Jurkat, Clone E6-1 (cell line): Measurements from ENCODE around the gene TTLL3.

ENCODE experiments used
- DNase-seq: peaks from one replicate; pipeline ENCODE4 v3.0.0-alpha.2; 2011; ENCODE audit warnings: low read depth, low spot score
- H3K4me3 ChIP-seq: 2 replicates; pipeline ENCODE4 v1.5.1; 2011; ENCODE audit warnings: mild to moderate bottlenecking, low read length, control low read depth, moderate library complexity

Gene TTLL3

DNA sequence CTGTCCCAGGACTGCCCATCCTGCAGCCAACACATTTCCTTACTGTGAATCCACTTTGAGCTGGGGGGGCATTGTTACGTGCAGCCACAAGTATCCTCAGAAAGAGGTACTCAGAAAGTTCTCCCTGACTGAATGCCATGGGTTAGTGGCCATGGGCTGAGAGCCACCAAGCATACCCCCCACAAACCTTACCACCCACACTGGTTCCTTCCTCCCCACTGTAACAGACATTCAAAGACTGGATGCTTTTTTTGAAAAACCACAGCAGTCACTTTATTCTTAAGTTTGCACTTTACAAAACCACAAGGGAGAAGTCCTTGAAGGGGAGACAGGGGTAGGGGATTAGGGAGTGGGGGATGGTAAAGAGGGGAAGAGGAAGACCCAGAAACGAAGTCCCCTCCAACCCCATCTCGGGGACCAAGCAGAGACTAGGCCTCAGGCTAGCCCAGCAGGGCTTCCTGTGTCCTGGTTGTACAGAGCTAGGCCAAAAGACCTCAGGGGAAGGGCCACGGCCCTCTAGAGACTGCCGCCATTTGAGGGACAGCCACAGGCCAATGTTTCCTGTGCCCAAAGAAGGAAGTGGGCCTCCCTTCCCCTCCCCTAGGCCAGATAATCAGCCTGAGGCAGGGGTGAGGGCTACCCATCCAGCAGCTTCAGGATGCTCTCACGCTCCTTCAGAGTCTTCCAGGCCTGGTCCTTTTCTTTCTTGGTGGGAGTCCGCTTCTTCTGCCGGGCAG lies 30.2 kb upstream of the TTLL3 start:
- H3K4me3 ChIP-seq, result peak overlapping the region; percentile 15
- DNase-seq, result peak; percentile 95

DNA sequence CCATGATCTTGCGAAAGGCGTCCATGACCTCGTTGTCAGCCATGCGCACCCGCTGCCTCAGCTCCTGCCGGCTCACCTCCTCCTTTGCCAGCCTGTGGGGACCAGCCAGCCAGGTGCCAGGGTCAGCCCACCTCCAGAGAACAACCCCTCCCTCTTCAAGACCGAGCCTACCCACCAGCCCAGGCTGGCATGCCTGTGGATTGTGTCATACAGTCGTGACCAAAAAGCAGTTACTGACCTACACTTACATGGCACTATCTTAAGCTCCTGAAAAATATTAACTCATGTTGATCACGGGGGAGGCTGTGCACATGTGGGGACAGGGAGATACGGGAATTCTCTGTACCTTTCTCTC lies 29.6 kb upstream of the TTLL3 start:
- DNase-seq, result no peak
- H3K4me3 ChIP-seq, result peak overlapping the region; percentile 15; the same call in 1 of the 2 replicates

DNA sequence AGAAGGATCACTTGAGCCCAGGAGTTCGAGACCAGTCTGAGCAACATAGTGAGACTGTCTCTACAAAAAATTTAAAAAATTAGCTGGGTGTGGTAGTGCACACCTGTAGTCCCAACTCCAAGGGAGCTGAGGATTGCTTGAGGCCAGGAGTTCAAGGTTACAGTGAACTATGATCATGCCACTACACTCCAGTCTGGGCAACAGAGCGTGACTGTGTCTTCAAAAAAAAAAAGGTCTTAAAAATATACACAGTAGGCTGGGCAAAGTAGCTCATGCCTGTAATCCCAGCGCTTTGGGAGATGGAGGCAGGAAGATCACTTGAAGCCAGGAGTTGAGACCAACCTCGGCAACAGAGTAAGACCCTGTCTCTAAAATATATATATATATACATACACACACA lies 29.2 kb upstream of the TTLL3 start:
- no peak overlapping the region for H3K4me3 ChIP-seq
- DNase-seq, result no peak

DNA sequence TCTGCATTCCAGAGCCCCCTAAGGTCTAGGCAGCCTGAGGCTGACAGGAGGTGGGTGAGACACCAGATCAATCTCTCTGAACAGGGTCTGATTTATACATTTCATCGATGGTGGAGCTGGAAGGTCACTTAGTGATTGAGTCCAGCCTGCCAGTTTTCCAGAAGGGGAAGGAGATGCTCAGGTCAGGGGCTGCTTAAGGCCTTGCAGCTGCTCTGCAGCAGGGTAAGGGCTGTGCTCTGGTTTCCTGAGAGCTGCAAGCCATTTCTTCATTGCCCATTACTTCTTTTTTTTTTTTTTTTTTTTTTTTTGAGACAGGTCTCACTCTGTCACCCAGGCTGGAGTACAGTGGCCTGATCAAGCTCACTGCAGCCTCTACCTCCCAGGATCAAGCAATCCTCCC lies 28.5 kb upstream of the TTLL3 start:
- DNase-seq, result no peak
- H3K4me3 ChIP-seq, result no peak overlapping the region

DNA sequence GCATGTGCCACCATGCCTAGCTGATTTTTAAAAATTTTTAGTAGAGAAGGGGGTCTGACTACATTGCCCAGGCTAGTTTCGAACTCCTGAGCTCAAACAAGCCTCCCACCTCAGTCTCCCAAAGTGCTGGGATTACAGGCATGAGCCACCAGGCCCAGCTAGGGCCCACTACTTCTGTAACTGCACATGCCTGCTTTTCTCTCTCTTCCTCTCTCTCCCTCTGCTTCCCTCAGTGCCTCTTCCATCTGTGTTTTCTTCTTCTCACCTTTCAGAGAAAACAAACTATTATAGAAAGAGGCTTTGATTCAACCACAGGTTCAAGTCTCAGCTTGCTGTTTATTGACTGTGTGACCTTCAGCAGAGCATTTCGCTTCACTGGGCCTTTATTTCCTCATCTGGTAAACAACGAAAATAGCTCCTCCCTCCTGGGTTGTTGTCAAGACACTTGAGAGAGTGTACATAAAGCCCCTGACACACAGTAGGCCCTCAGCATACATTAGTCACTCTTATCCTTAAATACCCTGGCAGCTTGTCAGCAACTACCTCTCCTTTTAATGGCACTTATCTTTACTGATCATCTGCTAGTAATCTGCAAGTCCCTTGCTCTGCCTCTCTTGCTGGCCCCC lies 28.0 kb upstream of the TTLL3 start:
- DNase-seq, result no peak
- H3K4me3 ChIP-seq, result no peak overlapping the region

DNA sequence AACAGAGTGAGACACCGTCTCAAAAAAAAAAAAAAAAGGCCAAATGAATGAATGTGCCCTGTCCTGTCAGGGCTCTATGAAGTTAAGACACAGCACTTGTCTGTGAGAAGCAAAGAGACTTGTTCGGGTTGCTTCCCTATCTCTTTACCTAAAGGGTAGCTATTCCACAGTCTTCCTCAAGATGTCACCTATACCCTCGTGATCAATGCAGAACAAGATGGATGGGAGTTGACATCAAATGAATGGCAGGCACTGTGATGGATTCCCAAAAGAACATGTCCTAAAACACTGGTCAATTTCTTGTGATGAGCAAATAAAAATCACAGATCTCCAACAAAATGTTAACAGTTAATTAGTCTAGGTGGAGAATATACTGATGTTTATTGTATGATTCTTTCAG lies 27.3 kb upstream of the TTLL3 start:
- peak; percentile 35 for DNase-seq
- no peak overlapping the region for H3K4me3 ChIP-seq

DNA sequence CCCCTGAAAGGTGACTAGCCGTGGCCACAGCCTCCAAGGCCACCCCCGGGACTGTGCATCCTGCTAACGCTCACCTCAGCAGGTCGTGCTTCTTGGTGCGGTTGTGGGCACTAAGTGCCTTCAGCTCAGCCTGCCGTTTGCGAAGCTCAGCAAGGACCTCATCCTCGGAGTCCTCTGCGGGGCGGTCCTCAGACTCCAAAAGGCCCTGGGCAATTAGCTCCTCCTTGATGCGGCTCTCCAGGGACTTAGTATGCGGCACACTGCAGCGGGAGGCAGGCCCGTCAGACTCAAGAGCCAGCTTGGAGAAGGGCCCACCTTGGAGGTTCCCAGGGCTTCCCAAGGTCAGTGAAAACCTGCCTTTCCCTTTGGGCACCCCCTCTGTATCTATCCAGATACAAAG lies 26.1 kb upstream of the TTLL3 start:
- no peak overlapping the region for H3K4me3 ChIP-seq
- no peak for DNase-seq

DNA sequence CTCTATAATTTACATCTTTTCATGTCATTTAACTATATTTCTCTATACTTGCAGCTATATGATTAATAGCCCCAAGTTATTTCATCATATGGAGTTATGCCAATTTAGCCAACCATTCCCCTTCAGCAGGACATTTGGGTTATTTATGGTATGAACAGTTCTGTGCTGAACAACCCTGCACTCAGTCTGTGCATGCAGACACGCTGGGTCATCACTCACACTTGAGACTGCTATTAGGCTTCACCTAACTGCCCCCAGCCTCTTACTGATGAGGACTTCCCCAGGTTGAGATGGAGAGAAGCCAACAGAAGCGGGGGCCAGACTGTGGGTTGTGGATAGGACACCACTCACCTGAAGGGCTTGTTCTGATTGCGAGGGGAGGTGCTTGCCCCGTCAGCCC lies 25.1 kb upstream of the TTLL3 start:
- DNase-seq, result no peak
- no peak overlapping the region for H3K4me3 ChIP-seq

DNA sequence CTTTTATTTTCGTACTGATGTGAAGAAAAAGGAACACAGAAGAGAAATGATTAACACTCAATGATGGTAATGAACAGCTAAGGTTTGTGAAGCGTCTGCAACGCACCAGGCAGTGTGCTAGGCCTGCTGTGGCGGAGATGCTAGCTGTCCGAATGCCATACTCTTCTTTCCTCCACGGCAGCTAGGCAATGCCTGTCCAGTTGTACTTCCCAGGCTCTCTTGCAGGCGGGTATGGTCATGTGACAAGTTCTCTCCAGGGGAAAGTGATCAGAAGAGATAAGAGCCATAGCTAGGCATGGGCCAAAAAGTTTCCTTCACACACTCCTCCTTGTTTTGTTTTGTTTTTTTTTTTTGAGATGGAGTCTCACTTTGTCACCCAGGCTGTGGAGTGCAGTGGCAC lies 24.5 kb upstream of the TTLL3 start:
- no peak overlapping the region for H3K4me3 ChIP-seq
- no peak for DNase-seq

DNA sequence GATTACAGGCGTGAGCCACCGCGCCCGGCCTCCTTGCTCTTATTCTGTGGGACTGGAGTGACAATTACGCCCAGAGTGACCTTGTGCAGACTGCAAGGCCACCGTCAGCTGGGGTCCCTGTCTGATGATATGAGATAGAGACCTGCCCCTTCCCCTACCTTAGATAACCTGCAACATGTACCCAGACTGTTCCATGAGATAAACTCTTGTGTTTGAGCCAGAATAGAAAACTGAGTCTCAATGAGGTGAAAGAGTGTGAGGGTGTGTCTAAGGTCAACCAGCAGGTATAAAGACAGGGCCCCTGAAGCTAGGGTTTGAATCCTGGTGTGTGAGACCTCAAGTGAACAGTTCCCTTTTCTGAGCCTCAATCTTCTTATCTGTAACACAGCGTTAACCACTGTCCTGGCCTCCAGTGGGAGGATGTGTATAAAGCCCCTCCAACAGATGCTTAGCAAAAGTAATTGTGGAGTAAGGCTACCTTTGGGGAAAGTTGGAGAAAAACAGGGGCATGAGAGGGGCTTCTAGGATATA lies 23.8 kb upstream of the TTLL3 start:
- H3K4me3 ChIP-seq, result no peak overlapping the region
- no peak for DNase-seq

DNA sequence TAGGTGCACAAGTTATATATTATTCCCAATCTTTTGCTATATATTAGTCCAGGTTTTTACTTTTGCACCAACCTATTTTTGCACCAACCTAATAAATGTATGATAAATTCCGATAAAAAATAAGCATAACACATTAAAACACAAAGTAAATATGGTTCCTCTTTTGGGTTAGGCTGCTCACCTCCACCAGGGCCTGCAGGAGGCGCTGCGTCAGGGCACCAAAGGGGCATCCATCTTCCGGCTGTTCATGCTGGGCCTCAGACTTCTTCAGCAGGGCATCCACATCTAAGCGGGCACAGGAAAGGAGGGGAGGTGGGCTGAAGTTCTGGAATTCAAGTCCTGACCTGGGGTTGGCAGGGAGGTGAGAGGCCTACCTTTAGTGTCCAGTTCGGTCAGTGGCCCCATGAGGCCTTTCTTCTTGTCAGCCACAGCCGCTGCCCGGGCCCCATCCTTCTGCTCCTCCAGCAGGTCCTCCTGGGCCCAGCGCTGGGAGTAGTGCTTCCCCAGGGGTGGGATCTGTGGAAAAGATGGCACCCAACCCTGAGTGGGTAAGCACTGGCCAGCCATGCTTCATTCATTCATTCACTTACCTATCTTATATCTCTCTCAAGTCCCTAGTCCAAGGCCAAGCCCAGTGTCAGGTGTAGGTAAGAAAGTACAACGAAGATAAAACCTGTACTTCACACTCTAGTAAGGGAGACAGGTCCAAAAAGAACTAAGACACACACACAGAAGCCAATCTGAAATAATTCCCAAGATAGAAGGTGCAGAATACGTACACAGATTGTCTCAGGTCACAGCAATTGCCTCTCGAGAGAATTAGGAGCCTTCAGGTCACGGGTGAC lies 23.0 kb upstream of the TTLL3 start:
- no peak for DNase-seq
- H3K4me3 ChIP-seq, result no peak overlapping the region

DNA sequence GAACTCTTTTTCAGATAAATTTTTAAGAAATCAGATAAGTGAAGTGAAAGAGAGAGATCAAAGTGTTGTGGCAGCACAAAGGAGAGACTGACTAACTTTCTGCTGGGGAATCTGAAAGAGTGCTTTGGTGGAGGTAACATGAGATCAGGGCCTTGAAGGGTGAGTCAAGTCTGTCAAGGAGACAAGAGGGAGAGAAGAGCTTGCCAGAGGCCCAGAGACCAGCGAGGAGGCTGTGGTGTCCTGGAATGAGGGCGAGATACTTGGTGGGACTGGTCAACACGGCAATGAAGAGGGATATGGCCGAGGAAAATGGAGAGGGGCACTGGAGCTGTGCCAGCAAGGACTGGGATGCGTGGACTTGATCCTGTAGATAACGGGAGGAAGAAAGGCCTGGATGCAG lies 22.3 kb upstream of the TTLL3 start:
- no peak overlapping the region for H3K4me3 ChIP-seq
- DNase-seq, result peak; percentile 34

DNA sequence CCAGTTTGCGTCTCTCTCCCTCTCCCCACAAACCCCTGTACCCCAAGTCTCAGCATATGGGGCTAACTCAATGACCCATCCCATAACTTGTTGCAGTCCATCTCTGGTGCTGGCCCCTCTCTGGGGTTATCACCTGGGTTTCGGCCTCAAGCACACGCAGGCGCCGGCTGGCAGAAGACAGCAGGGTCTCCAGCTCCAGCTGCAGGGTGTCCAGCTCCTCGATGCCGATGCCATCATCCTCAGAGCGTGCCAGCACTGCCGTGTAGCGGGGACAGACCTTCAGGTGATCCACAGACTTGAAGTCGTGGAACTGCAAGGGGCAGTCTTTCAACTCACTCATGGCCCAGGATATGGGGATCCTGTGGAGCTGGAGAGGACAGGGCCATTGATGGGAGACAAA lies 18.9 kb upstream of the TTLL3 start:
- no peak for DNase-seq
- H3K4me3 ChIP-seq, result peak overlapping the region; percentile 100

DNA sequence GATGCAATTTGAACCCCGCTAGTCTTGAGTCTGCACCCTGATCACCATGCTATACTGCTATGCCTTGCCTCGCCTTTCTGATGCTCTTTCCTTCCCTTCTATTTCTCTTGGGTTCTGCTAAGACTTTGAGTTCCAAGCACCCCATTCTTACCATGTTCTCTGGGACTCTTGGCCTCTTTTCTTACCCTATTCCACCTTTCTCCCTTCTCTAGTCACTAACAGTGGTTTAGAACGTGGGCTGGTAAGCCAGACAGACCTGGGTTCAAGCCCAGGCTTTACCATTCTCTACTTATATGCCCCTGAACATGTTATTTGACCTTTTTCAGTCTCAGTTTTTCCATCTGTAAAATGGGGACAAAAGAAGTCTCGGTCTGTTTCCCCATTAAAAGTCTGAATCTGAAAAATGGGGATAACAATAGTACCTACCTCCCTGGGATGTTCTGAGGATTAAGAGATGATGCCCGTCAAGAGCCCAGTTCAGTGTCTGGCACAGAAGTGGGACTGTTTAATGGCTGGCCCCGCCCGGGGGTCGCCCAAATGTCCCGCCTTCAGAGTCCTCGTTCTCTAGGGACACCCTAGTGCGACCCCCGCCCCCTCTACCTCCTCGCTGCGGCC lies 18.2 kb upstream of the TTLL3 start:
- peak overlapping the region; percentile 100 for H3K4me3 ChIP-seq
- no peak for DNase-seq

DNA sequence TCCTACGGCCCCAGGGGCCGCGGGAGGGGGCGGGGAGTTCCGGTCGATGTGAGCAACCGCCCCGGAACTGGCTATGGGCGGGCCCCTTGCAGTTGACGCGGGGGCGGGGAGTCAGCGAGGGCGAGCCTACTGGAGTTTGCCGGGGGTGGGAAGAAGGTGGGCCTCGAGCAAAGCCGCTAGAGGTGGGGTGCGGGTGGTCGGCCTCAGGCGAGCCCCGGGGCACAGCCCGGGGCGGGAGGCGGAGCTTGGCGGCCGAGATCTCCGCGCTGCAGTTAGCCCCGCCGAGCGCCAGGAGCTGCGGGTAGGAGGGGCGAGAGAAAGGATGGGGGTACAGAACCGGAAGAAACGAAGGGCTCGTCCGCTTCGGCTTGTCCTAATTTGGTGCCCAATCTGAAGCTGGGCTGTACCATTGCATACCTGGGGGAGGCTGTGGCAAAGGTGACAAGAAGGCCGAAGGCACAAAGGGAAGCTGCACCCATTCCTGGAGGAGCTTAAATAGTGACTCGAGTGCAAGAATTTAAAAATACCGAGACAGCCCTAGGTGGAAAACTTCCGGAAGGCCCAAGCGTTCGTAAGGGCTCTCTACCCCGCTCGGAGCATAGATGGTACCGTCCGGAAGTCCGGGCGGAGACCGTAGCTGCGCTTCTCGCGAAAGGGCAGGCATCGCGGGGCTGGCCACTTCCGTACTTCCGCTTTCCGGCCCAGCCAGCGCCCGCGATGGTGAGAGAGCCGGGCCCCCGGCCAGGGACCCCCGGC lies 17.5 kb upstream of the TTLL3 start, which contains the start of the genes ARPC4 and TADA3:
TSS of gene ARPC4 (plus strand) at position 678 of the 756 bp plus-strand sequence. CDS start at position 718, 40 bp downstream.
TSS of gene TADA3 (minus strand) at position 69 of the 756 bp plus-strand sequence. CDS start 1,007 bp downstream, outside the sequence.
- peak within 1 kb of the TSS; percentile 100 for H3K4me3 ChIP-seq
- DNase-seq, result peak; percentile 97

DNA sequence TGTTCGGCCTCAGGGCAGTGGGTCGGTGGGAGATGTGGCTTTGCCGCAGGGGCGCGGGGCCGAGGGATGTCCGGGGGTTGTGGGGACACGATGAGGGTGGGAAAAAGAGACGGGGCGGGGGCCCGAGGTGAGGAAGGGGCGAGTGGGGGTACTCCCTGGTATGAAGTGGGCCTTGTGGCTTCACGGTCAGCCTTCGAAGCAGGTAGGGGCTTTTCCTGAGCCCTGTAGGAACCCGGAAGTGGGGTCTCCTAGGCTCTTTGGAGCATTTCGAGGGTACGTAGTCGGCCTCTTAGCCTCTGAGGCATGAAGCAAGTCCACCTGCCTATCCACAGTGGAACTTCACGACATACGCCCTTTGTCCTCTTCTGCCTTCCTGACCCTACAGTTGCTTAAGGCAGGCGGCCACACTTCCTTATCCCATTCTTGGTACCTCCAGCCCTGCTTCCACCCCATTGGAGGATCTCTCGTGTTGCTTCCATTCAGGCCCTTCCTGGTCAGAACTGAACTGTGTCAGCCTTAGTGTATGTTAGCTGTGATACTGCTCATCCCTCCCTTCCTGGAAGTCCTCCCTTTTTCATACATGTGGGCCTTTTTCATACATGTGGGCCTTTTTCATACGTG lies 16.8 kb upstream of the TTLL3 start:
- DNase-seq, result no peak

DNA sequence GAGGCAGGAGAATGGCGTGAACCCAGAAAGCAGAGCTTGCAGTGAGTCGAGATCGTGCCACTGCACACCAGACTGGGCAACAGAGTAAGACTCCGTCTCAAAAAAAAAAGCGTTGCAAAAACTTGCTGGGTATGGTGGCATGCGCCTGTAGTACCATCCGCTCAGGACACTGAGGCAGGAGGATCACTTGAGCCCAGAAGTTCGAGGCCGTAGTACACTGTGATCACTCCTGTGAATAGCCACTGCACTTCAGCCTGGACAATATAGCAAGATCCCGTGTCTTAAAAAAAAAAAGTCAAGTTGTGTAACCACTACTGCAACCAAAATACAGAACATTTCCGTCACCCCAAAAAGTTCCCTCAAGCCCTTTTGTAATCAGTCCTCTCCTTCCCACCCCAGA lies 15.7 kb upstream of the TTLL3 start:
- no peak for DNase-seq
- H3K4me3 ChIP-seq, result no peak overlapping the region

More for the DNA sequence above, 16.8 kb upstream of the TTLL3 start:
- peak overlapping the region; percentile 100 for H3K4me3 ChIP-seq

DNA sequence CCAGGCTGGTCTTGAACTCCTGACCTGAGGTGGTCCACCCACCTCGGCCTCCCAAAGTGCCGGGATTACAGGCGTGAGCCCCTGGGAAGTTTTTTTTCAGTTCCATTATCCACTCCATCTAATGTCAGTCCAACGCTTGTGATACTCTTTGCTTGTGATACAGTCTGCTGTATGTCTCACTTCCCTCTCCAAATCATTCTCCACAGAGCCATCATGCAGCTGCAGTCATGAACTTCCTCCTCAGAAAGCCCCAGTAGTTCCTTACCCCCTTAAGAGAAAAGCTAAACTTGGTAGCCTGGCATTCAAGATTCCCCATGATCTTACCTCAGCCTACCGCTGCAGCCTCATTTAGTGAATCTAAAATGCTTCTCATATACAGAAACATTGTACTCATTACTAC lies 14.9 kb upstream of the TTLL3 start:
- DNase-seq, result no peak
- no peak overlapping the region for H3K4me3 ChIP-seq
